ENCODE data around the gene PTPN12.

PTPN12 gene

GRCh38 chr7:77606562-77606961, 69.5 kb downstream of the PTPN12 start:
- Histone ChIP-seq H3F3A (ENCODE audit: low read depth) (no peaks in the 10 kb centered on the region), H3K9ac (ENCODE audit: low read depth, low read length, poor library complexity, severe bottlenecking) (no peak overlapping the region), H3K4me3 (ENCODE audit: low read length, poor library complexity, severe bottlenecking) (no peak overlapping the region), H3K79me2 (ENCODE audit: insufficient read depth, low read length) (no peaks in the 10 kb centered on the region), H3K36me3 (ENCODE audit: insufficient read depth, low read length) (peaks cover 7% of the 10 kb centered on the region; the same call in 1 of the 2 replicates), H3K4me1 (ENCODE audit: insufficient read depth, low read length, poor library complexity, severe bottlenecking) (no peaks in the 10 kb centered on the region), H2AFZ (ENCODE audit: low read length) (no peak overlapping the region), H3K9me3 (ENCODE audit: insufficient read depth, low read depth, low read length) (no peaks in the 10 kb centered on the region), H4K20me1 (ENCODE audit: insufficient read depth, low read length, poor library complexity, severe bottlenecking) (no peaks in the 10 kb centered on the region), H3K9me2 (replicated peaks; ENCODE audit: low read depth, low read length) (no peaks in the 10 kb centered on the region), H3K27me3 (ENCODE audit: insufficient read depth, low read length, poor library complexity, severe bottlenecking) (no peaks in the 10 kb centered on the region), H3K4me2 (ENCODE audit: low read depth, low read length, poor library complexity, severe bottlenecking) (no peak overlapping the region)
- no peak for TF ChIP-seq EZH2phosphoT487 (IDR thresholded peaks at IDR 0.05; ENCODE audit: borderline replicate concordance)
- TF ChIP-seq, protein P1, sequence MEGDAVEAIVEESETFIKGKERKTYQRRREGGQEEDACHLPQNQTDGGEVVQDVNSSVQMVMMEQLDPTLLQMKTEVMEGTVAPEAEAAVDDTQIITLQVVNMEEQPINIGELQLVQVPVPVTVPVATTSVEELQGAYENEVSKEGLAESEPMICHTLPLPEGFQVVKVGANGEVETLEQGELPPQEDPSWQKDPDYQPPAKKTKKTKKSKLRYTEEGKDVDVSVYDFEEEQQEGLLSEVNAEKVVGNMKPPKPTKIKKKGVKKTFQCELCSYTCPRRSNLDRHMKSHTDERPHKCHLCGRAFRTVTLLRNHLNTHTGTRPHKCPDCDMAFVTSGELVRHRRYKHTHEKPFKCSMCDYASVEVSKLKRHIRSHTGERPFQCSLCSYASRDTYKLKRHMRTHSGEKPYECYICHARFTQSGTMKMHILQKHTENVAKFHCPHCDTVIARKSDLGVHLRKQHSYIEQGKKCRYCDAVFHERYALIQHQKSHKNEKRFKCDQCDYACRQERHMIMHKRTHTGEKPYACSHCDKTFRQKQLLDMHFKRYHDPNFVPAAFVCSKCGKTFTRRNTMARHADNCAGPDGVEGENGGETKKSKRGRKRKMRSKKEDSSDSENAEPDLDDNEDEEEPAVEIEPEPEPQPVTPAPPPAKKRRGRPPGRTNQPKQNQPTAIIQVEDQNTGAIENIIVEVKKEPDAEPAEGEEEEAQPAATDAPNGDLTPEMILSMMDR (conservative IDR thresholded peaks at IDR 0.05; ENCODE audit: low read length) = no peak

DNA sequence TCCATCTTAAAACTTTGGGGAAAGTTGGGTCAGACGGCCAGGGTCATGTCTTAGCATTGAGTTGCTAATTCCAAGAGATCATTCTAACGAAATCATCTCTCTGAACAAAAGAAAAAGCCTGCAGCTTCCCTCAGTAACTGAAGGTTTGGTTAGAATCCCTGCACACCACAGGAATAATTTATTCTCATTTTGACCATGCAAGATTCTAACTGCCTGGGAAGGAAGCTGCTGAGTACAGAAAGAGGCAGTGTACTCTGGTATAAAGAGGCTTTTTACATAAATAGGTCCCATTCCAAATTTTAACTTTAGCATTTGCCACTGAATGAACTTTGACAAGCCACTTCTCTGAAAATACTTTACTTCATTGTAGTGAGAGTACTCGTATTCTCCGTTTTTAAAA, 82.2 kb downstream of the PTPN12 start:
- Histone ChIP-seq H2AFZ (ENCODE audit: low read length) (no peak overlapping the region), H3K4me2 (ENCODE audit: low read depth, low read length, poor library complexity, severe bottlenecking) (no peak overlapping the region), H3K27me3 (ENCODE audit: insufficient read depth, low read length, poor library complexity, severe bottlenecking) (no peaks in the 10 kb centered on the region), H4K20me1 (ENCODE audit: insufficient read depth, low read length, poor library complexity, severe bottlenecking) (no peaks in the 10 kb centered on the region), H3K9ac (ENCODE audit: low read depth, low read length, poor library complexity, severe bottlenecking) (no peak overlapping the region), H3K4me3 (ENCODE audit: low read length, poor library complexity, severe bottlenecking) (no peak overlapping the region), H3K79me2 (ENCODE audit: insufficient read depth, low read length) (no peaks in the 10 kb centered on the region), H3K9me3 (ENCODE audit: insufficient read depth, low read depth, low read length) (no peaks in the 10 kb centered on the region), H3K4me1 (ENCODE audit: insufficient read depth, low read length, poor library complexity, severe bottlenecking) (peaks cover 7% of the 10 kb centered on the region), H3K9me2 (replicated peaks; ENCODE audit: low read depth, low read length) (no peaks in the 10 kb centered on the region), H3K36me3 (ENCODE audit: insufficient read depth, low read length) (peaks cover 11% of the 10 kb centered on the region; the same call in 1 of the 2 replicates), H3F3A (ENCODE audit: low read depth) (no peaks in the 10 kb centered on the region)
- TF ChIP-seq, protein P1 (conservative IDR thresholded peaks at IDR 0.05; ENCODE audit: low read length) = no peak
- no peak for TF ChIP-seq EZH2phosphoT487 (IDR thresholded peaks at IDR 0.05; ENCODE audit: borderline replicate concordance)

GRCh38 chr7:77626586-77627308, 89.7 kb downstream of the PTPN12 start:
- Histone ChIP-seq H3K4me2 (ENCODE audit: low read depth, low read length, poor library complexity, severe bottlenecking) (no peak overlapping the region), H3K79me2 (ENCODE audit: insufficient read depth, low read length) (no peaks in the 10 kb centered on the region), H3F3A (ENCODE audit: low read depth) (no peaks in the 10 kb centered on the region), H3K9me3 (ENCODE audit: insufficient read depth, low read depth, low read length) (no peaks in the 10 kb centered on the region), H2AFZ (ENCODE audit: low read length) (no peak overlapping the region), H3K4me1 (ENCODE audit: insufficient read depth, low read length, poor library complexity, severe bottlenecking) (no peaks in the 10 kb centered on the region), H3K36me3 (ENCODE audit: insufficient read depth, low read length) (peaks cover 21% of the 10 kb centered on the region), H3K9ac (ENCODE audit: low read depth, low read length, poor library complexity, severe bottlenecking) (no peak overlapping the region), H3K9me2 (replicated peaks; ENCODE audit: low read depth, low read length) (no peaks in the 10 kb centered on the region), H3K4me3 (ENCODE audit: low read length, poor library complexity, severe bottlenecking) (no peak overlapping the region), H3K27me3 (ENCODE audit: insufficient read depth, low read length, poor library complexity, severe bottlenecking) (no peaks in the 10 kb centered on the region), H4K20me1 (ENCODE audit: insufficient read depth, low read length, poor library complexity, severe bottlenecking) (no peaks in the 10 kb centered on the region)
- TF ChIP-seq EZH2phosphoT487 (IDR thresholded peaks at IDR 0.05; ENCODE audit: borderline replicate concordance) = no peak
- TF ChIP-seq, protein P1 (conservative IDR thresholded peaks at IDR 0.05; ENCODE audit: low read length) = no peak
